Tibial nerve (tissue), 4 donors: ENCODE results near the gene GPR183. TPM values are rescaled to one million over a fixed set of nuclear protein-coding genes. Genes with fewer than 3 reads are reported as not detected.

Experiments used
- DNase-seq, 2 donors: peaks; one replicate each; pipeline ENCODE4 v3.0.0-alpha.2; 2019; ENCODE audit warnings: low spot score in 2 of 2
- H3K27ac ChIP-seq, 4 donors: fragments of 200-600 bp; sonication (generic) in 3 of 4; one replicate each; pipeline ENCODE4 v1.5.1; 2017 to 2019; ENCODE audit warnings: mild to moderate bottlenecking in 1 of 4
- H3K27me3 ChIP-seq, 2 donors: fragments of 200-600 bp; sonication (generic) in 1 of 2; one replicate each; pipeline versions ENCODE4 v1.5.1 to v1.6.0; 2017 to 2019
- H3K36me3 ChIP-seq, 3 donors: fragments of 200-600 bp; sonication (generic); one replicate each; pipeline ENCODE4 v1.5.1; 2018 to 2019
- H3K4me1 ChIP-seq, 4 donors: fragments of 200-600 bp; sonication (generic) in 3 of 4; one replicate each; pipeline ENCODE4 v1.5.1; 2017 to 2019
- H3K4me3 ChIP-seq, 4 donors: fragments of 200-600 bp; sonication (generic) in 3 of 4; one replicate each; pipeline ENCODE4 v1.5.1; 2017 to 2019; ENCODE audit warnings: mild to moderate bottlenecking in 1 of 4, moderate library complexity in 1 of 4
- H3K9me3 ChIP-seq, 4 donors: fragments of 200-600 bp; sonication (generic) in 3 of 4; one replicate each; pipeline ENCODE4 v1.5.1; 2017 to 2019
- EP300 ChIP-seq, 2 donors: sonication (generic); formaldehyde crosslinking; IDR thresholded peaks; one replicate each; pipeline ENCODE4 v1.6.1; 2017; ENCODE audit warnings: antibody characterized with exemption in 2 of 2, mild to moderate bottlenecking in 1 of 2
- POLR2A ChIP-seq, 2 donors: fragments of 450-650 bp; IDR thresholded peaks; one replicate each; pipeline ENCODE4 v1.6.1; 2017; ENCODE audit warnings: antibody characterized with exemption in 2 of 2, mild to moderate bottlenecking in 2 of 2, moderate library complexity in 2 of 2
- WGBS, 2 donors: methylation state at CpG; one replicate each; pipeline ENCODE4 v1.1.5; 2018; 5-methylcytosine and 5-hydroxymethylcytosine counted together
- total RNA-seq, 4 donors: library from RNA; depleted of rRNA; stranded (reverse); fragments of >200 nt; gene quantifications; one replicate each; pipeline ENCODE4 v1.1.0, GENCODE V29; 2016
- TF ChIP-seq, protein P1 (sequence below), 5 experiments: fragments of 200-600 bp in 3 of 5; fragments of 450-650 bp in 2 of 5; sonication (generic) in 3 of 5; IDR thresholded peaks; one replicate each; pipeline ENCODE4 v1.5.1; 2016 to 2019; ENCODE audit warnings: antibody characterized with exemption in 5 of 5, mild to moderate bottlenecking in 3 of 5, moderate library complexity in 2 of 5

GPR183 gene
- total RNA-seq: 10 to 100 TPM in 3 of 4 donors, 1 to 10 TPM in 1; 6.3 to 20.4 (median 13.1) TPM

DNA sequence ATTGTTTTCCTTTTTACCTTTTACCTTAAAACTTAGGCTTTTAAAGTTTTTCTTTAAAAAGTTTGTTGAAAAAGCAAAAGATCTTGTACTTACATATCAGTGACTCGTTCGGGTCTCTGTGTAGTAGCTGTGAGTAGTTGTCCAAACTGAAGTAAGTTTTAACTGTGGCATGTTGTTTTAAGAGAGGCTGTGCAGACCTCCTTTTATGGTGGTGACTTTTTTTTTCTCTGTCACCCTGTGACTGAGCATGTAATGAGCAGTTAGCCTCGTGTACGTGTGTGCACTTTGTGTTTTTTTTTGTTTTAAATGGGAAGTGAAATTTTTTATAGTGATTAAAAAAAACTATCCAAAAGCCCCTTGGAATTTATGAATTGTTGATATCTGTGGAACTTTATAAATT, at the start of gene GPR183:
Gene GPR183 (minus strand): TSS at position 153 of the 400 bp plus-strand sequence. CDS start 11,254 bp downstream, outside the sequence.
- TF ChIP-seq EP300 (IDR thresholded peaks at IDR 0.05) (peak in 1 of 2 donors; percentile 78), POLR2A (IDR thresholded peaks at IDR 0.05) (peak in 1 of 2 donors; percentile 52)
- TF ChIP-seq, protein P1, sequence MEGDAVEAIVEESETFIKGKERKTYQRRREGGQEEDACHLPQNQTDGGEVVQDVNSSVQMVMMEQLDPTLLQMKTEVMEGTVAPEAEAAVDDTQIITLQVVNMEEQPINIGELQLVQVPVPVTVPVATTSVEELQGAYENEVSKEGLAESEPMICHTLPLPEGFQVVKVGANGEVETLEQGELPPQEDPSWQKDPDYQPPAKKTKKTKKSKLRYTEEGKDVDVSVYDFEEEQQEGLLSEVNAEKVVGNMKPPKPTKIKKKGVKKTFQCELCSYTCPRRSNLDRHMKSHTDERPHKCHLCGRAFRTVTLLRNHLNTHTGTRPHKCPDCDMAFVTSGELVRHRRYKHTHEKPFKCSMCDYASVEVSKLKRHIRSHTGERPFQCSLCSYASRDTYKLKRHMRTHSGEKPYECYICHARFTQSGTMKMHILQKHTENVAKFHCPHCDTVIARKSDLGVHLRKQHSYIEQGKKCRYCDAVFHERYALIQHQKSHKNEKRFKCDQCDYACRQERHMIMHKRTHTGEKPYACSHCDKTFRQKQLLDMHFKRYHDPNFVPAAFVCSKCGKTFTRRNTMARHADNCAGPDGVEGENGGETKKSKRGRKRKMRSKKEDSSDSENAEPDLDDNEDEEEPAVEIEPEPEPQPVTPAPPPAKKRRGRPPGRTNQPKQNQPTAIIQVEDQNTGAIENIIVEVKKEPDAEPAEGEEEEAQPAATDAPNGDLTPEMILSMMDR (IDR thresholded peaks at IDR 0.05): no peak
- no peaks in the 10 kb centered on the region for H3K9me3 ChIP-seq
- 32 to 43% methylated on average over 4 of the region's 4 CpGs for WGBS, 2 donors
- no peaks in the 10 kb centered on the region for H3K27me3 ChIP-seq
- no peak for DNase-seq
- H3K4me3 ChIP-seq: peak within 1 kb of the TSS in 3 of 4 donors; percentile 3 to 41 (median 35)
- peak within 1 kb of the TSS; percentile 3 to 84 (median 75) for H3K27ac ChIP-seq
- H3K36me3 ChIP-seq: no peaks in the 10 kb centered on the region
- peaks cover 0 to 22% (median 8%) of the 10 kb centered on the region in 4 donors for H3K4me1 ChIP-seq

DNA sequence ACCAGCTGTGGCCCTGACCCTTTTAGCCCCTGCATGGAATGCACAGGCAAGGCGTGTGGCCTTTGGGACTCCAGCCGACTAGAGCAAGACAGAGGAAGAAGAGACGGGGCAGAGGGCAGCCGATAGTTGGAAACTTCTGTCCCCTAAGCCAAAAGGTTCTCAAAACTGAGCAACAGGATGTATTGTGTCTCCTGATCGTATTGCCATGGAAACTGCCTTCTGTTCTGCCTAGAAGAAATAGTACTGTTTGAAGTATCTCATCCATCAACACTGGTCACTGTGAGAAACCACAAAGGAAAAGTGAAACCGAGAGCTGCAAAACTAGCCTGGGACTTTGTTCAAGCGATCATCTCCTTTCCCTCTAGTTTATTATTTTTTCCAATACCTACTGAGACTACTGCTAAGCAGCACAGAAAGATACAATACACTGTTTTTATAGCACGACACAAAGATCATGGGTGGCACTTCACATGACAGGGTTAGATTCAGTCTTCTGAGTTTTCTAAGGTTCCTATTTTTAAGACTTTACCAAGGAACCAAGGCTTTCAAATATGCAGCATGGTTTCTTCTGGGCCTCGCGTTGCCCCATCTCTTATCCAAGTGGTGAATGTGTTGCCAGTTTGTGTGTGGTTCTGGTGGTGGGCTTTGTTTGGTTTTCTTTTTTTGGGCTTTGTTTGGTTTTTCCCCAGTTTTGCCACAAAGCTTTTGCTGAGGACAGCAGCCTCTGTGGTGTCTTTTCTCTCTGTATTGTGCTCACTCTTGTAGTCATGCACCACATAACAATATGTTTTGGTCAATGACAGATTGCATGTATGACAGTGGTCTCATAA, 49.3 kb upstream of the GPR183 start:
- TF ChIP-seq EP300 (IDR thresholded peaks at IDR 0.05) (peak in 1 of 2 donors; percentile 43), POLR2A (IDR thresholded peaks at IDR 0.05) (no peak)
- Histone ChIP-seq H3K27ac (peak overlapping the region in 3 of 4 donors; percentile 67 to 87 (median 79)), H3K4me1 (peaks cover 0 to 24% (median 18%) of the 10 kb centered on the region in 4 donors), H3K27me3 (no peaks in the 10 kb centered on the region), H3K36me3 (peaks cover 0 to 26% (median 0%) of the 10 kb centered on the region in 3 donors), H3K4me3 (peak overlapping the region in 2 of 4 donors; percentile 4 to 14), H3K9me3 (no peaks in the 10 kb centered on the region)
- peak in 1 of 2 donors; percentile 30 for DNase-seq
- WGBS, 2 donors: 33 to 36% methylated on average over 10 of the region's 10 CpGs

DNA sequence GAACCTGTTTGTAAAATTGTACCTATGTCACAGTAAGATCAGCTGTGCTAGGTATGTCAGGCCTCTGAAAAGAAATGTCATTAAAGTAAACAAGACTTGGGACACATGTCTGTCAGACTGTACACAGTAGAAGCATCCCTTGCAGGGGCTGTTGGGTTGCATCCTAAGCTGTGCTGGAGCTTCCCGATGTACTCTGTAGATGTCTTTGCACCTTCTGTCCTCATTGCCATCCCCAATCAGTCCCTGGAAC, 48.7 kb upstream of the GPR183 start:
- TF ChIP-seq EP300 (IDR thresholded peaks at IDR 0.05) (no peak), POLR2A (IDR thresholded peaks at IDR 0.05) (no peak)
- TF ChIP-seq, protein P1 (IDR thresholded peaks at IDR 0.05): no peak
- H3K4me1 ChIP-seq: peaks cover 0 to 24% (median 18%) of the 10 kb centered on the region in 4 donors
- H3K27me3 ChIP-seq: no peaks in the 10 kb centered on the region
- H3K36me3 ChIP-seq: peaks cover 0 to 26% (median 0%) of the 10 kb centered on the region in 3 donors
- peak overlapping the region in 1 of 4 donors; percentile 14 for H3K4me3 ChIP-seq
- no peaks in the 10 kb centered on the region for H3K9me3 ChIP-seq
- DNase-seq: no peak
- peak overlapping the region in 3 of 4 donors; percentile 67 to 87 (median 79) for H3K27ac ChIP-seq
- 18 to 29% methylated on average over 1 of the region's 1 CpG for WGBS, 2 donors

- Histone ChIP-seq H3K4me1 (peaks cover 0 to 24% (median 18%) of the 10 kb centered on the region in 4 donors), H3K27ac (peak overlapping the region in 3 of 4 donors; percentile 67 to 87 (median 79)), H3K27me3 (no peaks in the 10 kb centered on the region), H3K9me3 (no peaks in the 10 kb centered on the region), H3K36me3 (peaks cover 0 to 23% (median 0%) of the 10 kb centered on the region in 3 donors), H3K4me3 (no peak overlapping the region)
- TF ChIP-seq EP300 (IDR thresholded peaks at IDR 0.05): no peak
- DNase-seq: no peak
- 90% methylated on average over 18 of the region's 18 CpGs for WGBS, 2 donors
Observed at GRCh38 chr13:99355267-99356011, 48.2 kb upstream of the GPR183 start.

- Histone ChIP-seq H3K36me3 (peaks cover 0 to 22% (median 0%) of the 10 kb centered on the region in 3 donors), H3K9me3 (no peaks in the 10 kb centered on the region), H3K27ac (peak overlapping the region in 1 of 4 donors; percentile 79), H3K4me1 (peaks cover 0 to 24% (median 18%) of the 10 kb centered on the region in 4 donors), H3K4me3 (no peak overlapping the region), H3K27me3 (no peaks in the 10 kb centered on the region)
- WGBS, 2 donors: 58 to 64% methylated on average over 8 of the region's 8 CpGs
- no peak for DNase-seq
- TF ChIP-seq POLR2A (IDR thresholded peaks at IDR 0.05): no peak
- no peak for TF ChIP-seq EP300 (IDR thresholded peaks at IDR 0.05)
- TF ChIP-seq, protein P1 (IDR thresholded peaks at IDR 0.05): no peak
Observed at GRCh38 chr13:99354371-99354951, 47.3 kb upstream of the GPR183 start.
